OCI-LY3 (cell line): ENCODE measurements around the gene HTRA1.

Experiments used
- CTCF ChIP-seq: fragments of 200-600, 300-600 bp; sonication (generic); IDR thresholded peaks from 2 replicates; pipeline ENCODE4 v1.5.1; 2014; ENCODE audit warnings: antibody characterized with exemption, low read length, low read depth
- EZH2phosphoT487 ChIP-seq: fragments of 200-600 bp; shearing (Covaris generic); IDR thresholded peaks from 2 replicates; pipeline ENCODE4 v1.6.1; 2018; ENCODE audit warnings: antibody characterized with exemption, mixed run types, low read depth

- TF ChIP-seq CTCF (no peak), EZH2phosphoT487 (no peak)
Measured at GRCh38 chr10:122531939-122532338, 70.6 kb downstream of the HTRA1 start.
